GM06990 (cell line): Measurements from ENCODE around the gene EYS.

ENCODE experiments used
- DNase-seq: peaks from one replicate; pipeline ENCODE4 v3.0.0-alpha.2; 2011; ENCODE audit not compliant: insufficient read length; ENCODE audit errors: extremely low read depth
- H3K27me3 ChIP-seq: replicated peaks from 2 replicates; pipeline ENCODE4 v1.6.0; 2011; ENCODE audit warnings: low read length; ENCODE audit not compliant: control insufficient read depth, insufficient read depth
- H3K36me3 ChIP-seq: 2 replicates; pipeline ENCODE4 v1.5.1; 2011; ENCODE audit warnings: low read length; ENCODE audit not compliant: control insufficient read depth, insufficient read depth
- H3K4me3 ChIP-seq: replicated peaks from 2 replicates; pipeline ENCODE4 v1.5.1; 2011; ENCODE audit warnings: low read depth, mild to moderate bottlenecking, control low read depth, low read length
- TF ChIP-seq, protein P1 (sequence below): IDR thresholded peaks from 2 replicates; pipeline ENCODE4 v1.5.1; 2011; ENCODE audit warnings: low read length, control low read depth, mild to moderate bottlenecking, inconsistent platforms; ENCODE audit not compliant: insufficient read depth, poor library complexity, severe bottlenecking

Gene EYS

DNA sequence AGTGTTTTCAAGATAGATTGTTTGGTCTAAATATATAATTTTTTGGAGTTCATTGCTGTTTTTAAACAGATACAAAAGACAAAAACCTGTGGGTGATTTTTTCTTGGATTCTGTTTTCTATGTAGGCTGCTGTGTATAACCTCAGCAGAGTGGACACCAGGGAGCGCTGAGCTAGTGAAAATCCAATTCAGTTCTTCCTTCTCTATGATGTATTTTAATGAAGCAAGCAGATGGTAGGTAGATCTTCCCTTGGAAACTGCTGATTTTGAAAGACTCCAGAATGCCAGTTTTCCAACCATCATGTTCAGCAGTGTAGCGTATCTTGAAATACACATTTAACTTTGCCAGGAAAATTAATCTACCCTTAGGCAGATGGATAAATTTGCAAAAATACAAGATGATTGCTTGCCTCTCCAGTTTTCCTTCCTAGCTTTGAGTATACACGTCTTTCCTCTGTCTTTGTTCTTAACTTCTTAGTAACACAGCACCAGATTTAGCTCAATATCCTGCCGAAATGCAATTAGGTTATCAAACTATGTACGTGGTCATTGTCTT is 1893.4 kb downstream of the EYS start:
- TF ChIP-seq, protein P1, sequence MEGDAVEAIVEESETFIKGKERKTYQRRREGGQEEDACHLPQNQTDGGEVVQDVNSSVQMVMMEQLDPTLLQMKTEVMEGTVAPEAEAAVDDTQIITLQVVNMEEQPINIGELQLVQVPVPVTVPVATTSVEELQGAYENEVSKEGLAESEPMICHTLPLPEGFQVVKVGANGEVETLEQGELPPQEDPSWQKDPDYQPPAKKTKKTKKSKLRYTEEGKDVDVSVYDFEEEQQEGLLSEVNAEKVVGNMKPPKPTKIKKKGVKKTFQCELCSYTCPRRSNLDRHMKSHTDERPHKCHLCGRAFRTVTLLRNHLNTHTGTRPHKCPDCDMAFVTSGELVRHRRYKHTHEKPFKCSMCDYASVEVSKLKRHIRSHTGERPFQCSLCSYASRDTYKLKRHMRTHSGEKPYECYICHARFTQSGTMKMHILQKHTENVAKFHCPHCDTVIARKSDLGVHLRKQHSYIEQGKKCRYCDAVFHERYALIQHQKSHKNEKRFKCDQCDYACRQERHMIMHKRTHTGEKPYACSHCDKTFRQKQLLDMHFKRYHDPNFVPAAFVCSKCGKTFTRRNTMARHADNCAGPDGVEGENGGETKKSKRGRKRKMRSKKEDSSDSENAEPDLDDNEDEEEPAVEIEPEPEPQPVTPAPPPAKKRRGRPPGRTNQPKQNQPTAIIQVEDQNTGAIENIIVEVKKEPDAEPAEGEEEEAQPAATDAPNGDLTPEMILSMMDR: no peak
- DNase-seq: no peak

DNA sequence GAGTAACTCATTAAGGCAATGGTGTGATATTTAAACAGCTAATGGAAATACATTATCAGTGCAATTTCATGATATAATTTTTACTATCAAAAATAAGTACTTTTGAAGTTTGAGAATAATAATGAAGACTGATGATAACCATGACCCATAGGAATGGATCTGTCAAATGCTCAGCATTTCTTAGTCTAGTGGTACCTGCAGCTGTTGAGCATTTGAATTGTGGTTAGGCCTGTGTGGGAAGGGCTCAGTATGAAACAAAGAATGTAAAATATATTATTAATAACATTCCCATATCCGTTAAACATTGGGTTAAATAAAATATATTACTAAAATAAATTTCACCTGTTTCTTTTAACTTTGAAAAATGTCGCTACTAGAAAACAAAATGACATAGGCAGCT is 1898.5 kb downstream of the EYS start:
- no peak overlapping the region for H3K4me3 ChIP-seq
- TF ChIP-seq, protein P1: no peak

More for the DNA sequence above, 1893.4 kb downstream of the EYS start:
- no peaks in the 10 kb centered on the region for H3K27me3 ChIP-seq
- no peak overlapping the region for H3K4me3 ChIP-seq
- no peaks in the 10 kb centered on the region for H3K36me3 ChIP-seq

DNA sequence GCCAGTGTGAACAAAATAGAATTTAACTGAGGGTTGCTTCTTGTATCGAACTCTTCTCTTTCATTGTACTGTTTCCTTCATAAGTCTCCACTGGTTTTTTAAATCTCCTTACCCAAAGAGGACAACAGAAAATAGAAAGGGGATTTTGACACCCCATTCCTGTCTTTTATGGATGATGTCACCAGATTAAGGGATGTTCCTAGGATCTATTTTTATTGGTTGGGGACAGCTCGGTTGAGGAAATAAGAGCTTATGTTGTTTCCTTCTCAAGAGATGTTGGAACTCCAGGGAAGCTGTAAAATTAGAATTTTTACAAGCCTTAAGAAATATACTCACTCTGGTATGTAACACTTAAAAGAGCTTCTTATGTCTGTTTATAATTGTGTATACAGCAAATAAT is 1900.0 kb downstream of the EYS start:
- TF ChIP-seq, protein P1: no peak
- DNase-seq: no peak
- no peaks in the 10 kb centered on the region for H3K27me3 ChIP-seq
- H3K36me3 ChIP-seq: no peaks in the 10 kb centered on the region
- H3K4me3 ChIP-seq: no peak overlapping the region

More for the DNA sequence above, 1898.5 kb downstream of the EYS start:
- H3K27me3 ChIP-seq: no peaks in the 10 kb centered on the region
- H3K36me3 ChIP-seq: no peaks in the 10 kb centered on the region
- no peak for DNase-seq

DNA sequence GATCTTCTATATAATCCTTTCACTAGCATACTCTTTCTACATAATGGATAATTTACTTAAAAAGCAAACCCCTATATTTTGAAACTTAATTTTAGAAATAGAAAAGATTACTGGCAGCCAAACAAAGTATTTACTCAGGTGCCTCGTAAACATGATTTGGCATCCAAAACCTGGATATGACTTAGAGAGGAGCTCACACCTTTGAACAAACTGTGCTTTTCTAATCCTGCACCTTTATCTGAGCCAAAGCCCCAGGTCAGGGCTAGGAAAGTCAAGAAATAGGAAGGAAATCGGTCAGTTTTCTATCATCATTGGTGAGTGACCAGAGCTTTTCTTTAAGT is 1900.5 kb downstream of the EYS start:
- Histone ChIP-seq H3K27me3 (no peaks in the 10 kb centered on the region), H3K4me3 (no peak overlapping the region), H3K36me3 (no peaks in the 10 kb centered on the region)
- no peak for DNase-seq
- TF ChIP-seq, protein P1: no peak

DNA sequence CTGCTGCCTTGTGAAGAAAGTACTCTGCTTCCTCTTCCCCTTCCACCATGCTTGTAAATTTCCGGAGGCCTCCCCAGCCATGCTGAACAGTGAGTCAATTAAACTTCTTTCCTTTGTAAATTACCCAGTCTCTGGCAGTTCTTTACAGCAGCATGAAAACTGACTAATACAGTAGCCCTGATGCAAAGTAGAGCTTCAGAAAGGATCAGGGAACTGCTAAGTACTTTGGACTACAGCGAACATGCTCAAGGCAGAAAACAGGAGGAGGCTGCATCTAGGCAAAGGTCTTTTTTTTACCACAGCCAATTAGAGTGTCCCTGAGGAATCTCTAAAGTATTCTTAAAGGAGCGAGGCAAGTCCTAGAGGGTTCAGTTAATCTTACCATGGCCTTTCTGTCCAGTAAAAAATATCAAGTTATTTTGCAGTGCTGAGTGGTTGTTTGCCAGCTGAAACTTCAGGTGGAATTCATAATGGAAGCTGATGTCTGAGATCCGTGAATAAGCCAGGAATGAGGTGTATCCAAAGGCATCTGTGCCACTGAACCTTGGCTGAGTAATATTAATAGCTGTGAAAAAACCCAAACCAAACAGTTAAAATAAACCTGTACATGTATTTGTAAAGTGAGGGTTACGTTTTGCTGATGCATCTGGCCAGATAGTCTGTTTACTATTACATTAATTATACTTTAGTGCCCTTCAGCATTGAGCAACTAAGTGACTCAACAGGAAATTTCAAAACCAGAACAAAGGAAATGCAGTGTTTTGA is 1901.0 kb downstream of the EYS start:
- DNase-seq: no peak
- Histone ChIP-seq H3K27me3 (no peaks in the 10 kb centered on the region), H3K4me3 (no peak overlapping the region), H3K36me3 (no peaks in the 10 kb centered on the region)
- TF ChIP-seq, protein P1: no peak

DNA sequence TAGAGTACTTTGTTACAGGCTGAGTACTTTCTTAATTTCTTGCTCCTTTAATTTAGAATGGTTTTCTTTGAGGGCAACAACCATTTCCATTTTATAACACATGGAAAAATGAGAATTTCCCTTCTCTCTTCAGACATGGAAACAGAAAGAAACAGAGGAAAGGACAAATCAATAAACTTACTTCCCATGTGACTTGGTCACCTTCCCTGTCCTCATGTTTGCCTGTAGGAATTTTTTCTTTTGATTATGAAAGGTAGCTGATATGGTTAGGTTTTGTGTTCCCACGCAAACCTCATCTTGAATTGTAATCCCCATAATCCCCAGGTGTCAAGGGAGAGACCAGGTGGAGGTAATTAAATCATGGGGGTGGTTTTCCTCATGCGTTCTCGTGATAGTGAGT is 1901.7 kb downstream of the EYS start:
- Histone ChIP-seq H3K36me3 (no peaks in the 10 kb centered on the region), H3K27me3 (no peaks in the 10 kb centered on the region), H3K4me3 (no peak overlapping the region)
- DNase-seq: no peak
- TF ChIP-seq, protein P1: no peak
